HepG2 (cell line): ENCODE measurements around the gene ECSIT. TPM values are rescaled to one million over a fixed set of nuclear protein-coding genes. Genes with fewer than 3 reads are reported as not detected.
A peak's percentile ranks its signal among the peaks of the same experiment; 100 is the strongest.

Experiments
- AHR ChIP-seq: IDR thresholded peaks from 2 replicates; pipeline ENCODE4 v1.6.1; 2018; ENCODE audit warnings: missing genetic modification reagents, missing compliant biosample characterization
- CREB1 ChIP-seq, 2 experiments: fragments of 450-650 bp in 1 of 2; IDR thresholded peaks; 2 replicates each; pipeline ENCODE4 v1.6.1; 2016 to 2017; ENCODE audit warnings: control low read depth in 1 of 2, mild to moderate bottlenecking in 1 of 2, missing compliant biosample characterization in 1 of 2, missing genetic modification characterization in 1 of 2
- CTCF ChIP-seq: sonication (generic); formaldehyde crosslinking; IDR thresholded peaks from 2 replicates; pipeline ENCODE4 v1.5.0; 2020; ENCODE audit warnings: mild to moderate bottlenecking, missing genetic modification reagents, moderate library complexity
- HMGXB4 ChIP-seq, 2 experiments: sonication (generic) in 1 of 2; formaldehyde crosslinking in 1 of 2; IDR thresholded peaks; 2 replicates each; pipeline versions ENCODE4 v1.4.0 to v1.6.1; 2018 to 2020; ENCODE audit warnings: missing genetic modification reagents in 2 of 2, borderline replicate concordance in 1 of 2, low read depth in 1 of 2, mild to moderate bottlenecking in 1 of 2, missing biosample characterization in 1 of 2
- MATR3 ChIP-seq: sonication (generic); formaldehyde crosslinking; IDR thresholded peaks from 2 replicates; pipeline ENCODE4 v1.4.0; 2020; ENCODE audit warnings: missing genetic modification reagents
- MEF2D ChIP-seq: sonication (generic); formaldehyde crosslinking; IDR thresholded peaks from 2 replicates; pipeline ENCODE4 v1.5.1; 2020; ENCODE audit warnings: mild to moderate bottlenecking, missing genetic modification reagents
- MTF2 ChIP-seq: sonication (generic); formaldehyde crosslinking; IDR thresholded peaks from 2 replicates; pipeline ENCODE4 v1.5.0; 2020; ENCODE audit warnings: missing genetic modification reagents, borderline replicate concordance
- RAD21 ChIP-seq: fragments of 450-650 bp; formaldehyde crosslinking; IDR thresholded peaks from 2 replicates; pipeline ENCODE4 v1.5.0; 2020; ENCODE audit warnings: mild to moderate bottlenecking
- SMC3 ChIP-seq: IDR thresholded peaks from 2 replicates; pipeline ENCODE4 v1.6.1; 2011; ENCODE audit warnings: low read length, improper control_type of control experiment
- SMYD3 ChIP-seq: sonication (generic); formaldehyde crosslinking; IDR thresholded peaks from 2 replicates; pipeline ENCODE4 v1.8.1; 2023; ENCODE audit warnings: mild to moderate bottlenecking, missing genetic modification reagents
- STAG1 ChIP-seq: sonication (generic); formaldehyde crosslinking; IDR thresholded peaks from 2 replicates; pipeline ENCODE4 v1.4.0; 2020; ENCODE audit warnings: missing genetic modification reagents
- ZNF121 ChIP-seq: sonication (generic); formaldehyde crosslinking; IDR thresholded peaks from 2 replicates; pipeline ENCODE4 v1.5.0; 2020; ENCODE audit warnings: mild to moderate bottlenecking, missing genetic modification reagents
- ZNF34 ChIP-seq: sonication (generic); formaldehyde crosslinking; IDR thresholded peaks from 2 replicates; pipeline ENCODE4 v1.4.0; 2020; ENCODE audit warnings: mild to moderate bottlenecking, missing genetic modification reagents, borderline replicate concordance
- ZNF580 ChIP-seq: IDR thresholded peaks from 2 replicates; pipeline ENCODE4 v1.6.1; 2016; ENCODE audit warnings: low read depth, borderline replicate concordance
- polyA plus RNA-seq, 8 experiments: library from polyadenylated mRNA; depleted of rRNA in 3 of 8; stranded (reverse) in 7 of 8; unstranded in 1 of 8; fragments of >200 nt; fragmentation: Illumina TruSeq in 4 of 8; extraction: Trizol in 4 of 8; gene quantifications; 2 replicates each; pipeline versions ENCODE4 v1.2.1 to v1.2.3, GENCODE V29; 2011 to 2016; ENCODE audit warnings: low read depth in 4 of 8, missing spikeins in 1 of 8, mixed read lengths in 1 of 8; ENCODE audit not compliant: insufficient read depth in 1 of 8
- total RNA-seq, 5 experiments: library from RNA; depleted of rRNA; stranded (reverse); fragments of >200 nt; fragmentation: Illumina TruSeq; extraction: Trizol; gene quantifications; 2 replicates each; pipeline ENCODE4 v1.2.3, GENCODE V29; 2016; ENCODE audit warnings: low read depth in 1 of 5

ECSIT gene
- total and polyA plus RNA-seq, 2 of the 13 experiments (the other 11 are each of a cell fraction or from before 2014, with no cell fraction given), result 36.4 to 62.3 TPM

- TF ChIP-seq SMYD3, result no peak
- TF ChIP-seq ZNF580 (CRISPR knock-in tag), result no peak
- 0 out of 2 replicates have a peak, but pooled peaks have one; percentile 16 for TF ChIP-seq MEF2D (CRISPR knock-in tag)
- no peak for TF ChIP-seq CREB1 (IDR thresholded peaks at IDR 0.05)
- TF ChIP-seq CREB1 (CRISPR knock-in tag; IDR thresholded peaks at IDR 0.05), result 0 out of 2 replicates have a peak, but pooled peaks have one; percentile 21
- no peak for TF ChIP-seq MATR3
- TF ChIP-seq HMGXB4 (CRISPR knock-in tag; IDR thresholded peaks at IDR 0.05; ENCODE audit: borderline replicate concordance in 1 of 2, low read depth in 1 of 2), result 0 out of 4 replicates have a peak, but pooled peaks of 1 of the 2 experiments have one; percentile 30
- TF ChIP-seq ZNF121, result peak; percentile 49
- peak; percentile 82 for TF ChIP-seq CTCF
- peak; percentile 51; the same call in 1 of the 2 replicates for TF ChIP-seq RAD21 (CRISPR knock-in tag)
- TF ChIP-seq STAG1 (CRISPR knock-in tag), result peak; percentile 67
- TF ChIP-seq SMC3, result peak; percentile 54; the same call in 1 of the 2 replicates
- no peak for TF ChIP-seq AHR (CRISPR knock-in tag)
- TF ChIP-seq ZNF34 (CRISPR knock-in tag), result no peak
- TF ChIP-seq MTF2, result no peak
Observed at GRCh38 chr19:11560404-11561051, 31.6 kb upstream of the ECSIT start (continued).
